ENCODE measurements around the gene FN1. TPM values are rescaled to one million over a fixed set of nuclear protein-coding genes. Genes with fewer than 3 reads are reported as not detected.
A peak's percentile ranks its signal among the peaks of the same experiment; 100 is the strongest.

FN1 gene
- polyA plus RNA-seq, 2 of the 4 experiments (the other 2 are of a cell fraction), result 203 to 500 TPM

DNA sequence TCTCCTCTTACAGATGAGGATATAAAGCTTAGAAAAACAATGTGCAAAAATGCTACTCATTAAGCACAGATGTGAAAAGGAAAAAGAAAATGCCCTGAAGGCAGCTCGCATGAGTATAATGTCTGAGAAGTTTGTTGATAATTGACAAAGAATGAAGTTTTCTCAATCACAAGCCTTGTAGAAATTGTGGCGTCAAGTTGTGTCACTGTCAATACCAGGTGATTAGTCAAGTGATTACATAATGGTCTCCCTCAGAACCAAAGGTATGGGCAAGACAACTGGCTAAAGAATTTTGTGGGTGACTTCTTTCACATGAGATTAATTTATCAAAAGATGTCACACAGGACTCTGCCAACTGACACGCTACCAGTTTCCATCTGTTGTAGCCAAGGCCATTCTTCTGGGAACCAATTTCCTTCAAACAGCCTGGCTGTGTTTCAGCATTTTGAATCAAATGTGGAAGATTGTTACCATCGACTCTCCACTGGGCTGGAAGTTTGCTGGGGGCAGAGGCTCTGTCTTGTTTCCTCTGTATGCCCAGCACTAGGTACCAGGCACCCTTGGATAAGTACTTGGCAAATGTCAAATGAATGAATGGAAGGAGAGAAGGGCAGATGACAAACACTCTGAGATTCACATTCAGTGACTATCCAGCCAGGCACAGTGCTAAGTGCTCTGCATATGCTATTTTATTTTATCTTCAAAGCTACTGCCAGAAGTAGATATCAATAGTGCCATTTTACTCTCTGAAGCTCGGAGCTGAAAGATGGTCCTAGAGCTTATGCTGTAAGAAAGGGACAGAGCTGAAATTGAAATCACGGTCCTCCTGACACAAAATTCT lies 5.9 kb upstream of the FN1 start:
- Histone ChIP-seq H3K27ac (peak overlapping the region in 1 of 2 experiments; percentile 17; a peak in 1 of 6 replicates), H3K4me2 (no peak overlapping the region), H3K4me3 (no peak overlapping the region), H3K9me3 (no peaks in the 10 kb centered on the region), H3K4me1 (peaks cover 24% of the 10 kb centered on the region)
- DNase-seq (ENCODE audit: low read depth in 1 of 2, low spot score in 1 of 2) (no peak), FAIRE-seq (no peak), ATAC-seq (peak; percentile 34 to 55; a peak in 3 of 6 replicates)
- POLR2A ChIA-PET, result no interaction called here
- 73% methylated on average over 6 of the region's 6 CpGs for WGBS (ENCODE audit: missing lambda C conversion rate)
- TF ChIP-seq, protein P1, sequence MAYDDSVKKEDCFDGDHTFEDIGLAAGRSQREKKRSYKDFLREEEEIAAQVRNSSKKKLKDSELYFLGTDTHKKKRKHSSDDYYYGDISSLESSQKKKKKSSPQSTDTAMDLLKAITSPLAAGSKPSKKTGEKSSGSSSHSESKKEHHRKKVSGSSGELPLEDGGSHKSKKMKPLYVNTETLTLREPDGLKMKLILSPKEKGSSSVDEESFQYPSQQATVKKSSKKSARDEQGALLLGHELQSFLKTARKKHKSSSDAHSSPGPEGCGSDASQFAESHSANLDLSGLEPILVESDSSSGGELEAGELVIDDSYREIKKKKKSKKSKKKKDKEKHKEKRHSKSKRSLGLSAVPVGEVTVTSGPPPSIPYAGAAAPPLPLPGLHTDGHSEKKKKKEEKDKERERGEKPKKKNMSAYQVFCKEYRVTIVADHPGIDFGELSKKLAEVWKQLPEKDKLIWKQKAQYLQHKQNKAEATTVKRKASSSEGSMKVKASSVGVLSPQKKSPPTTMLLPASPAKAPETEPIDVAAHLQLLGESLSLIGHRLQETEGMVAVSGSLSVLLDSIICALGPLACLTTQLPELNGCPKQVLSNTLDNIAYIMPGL (CRISPR knock-in tag; IDR thresholded peaks at IDR 0.05; ENCODE audit: borderline replicate concordance), result no peak
- TF ChIP-seq TFCP2L1 (CRISPR knock-in tag; IDR thresholded peaks at IDR 0.05) (no peak), ESRRA (IDR thresholded peaks at IDR 0.05; ENCODE audit: borderline replicate concordance, low read length) (no peak), RARB (CRISPR knock-in tag; IDR thresholded peaks at IDR 0.05) (no peak)
- CTCF ChIA-PET, result interaction anchor here (0.6 kb wide), 1 partner anchor 33 kb away, joined by 3 read pairs; no protein-coding TSS in a partner anchor

DNA sequence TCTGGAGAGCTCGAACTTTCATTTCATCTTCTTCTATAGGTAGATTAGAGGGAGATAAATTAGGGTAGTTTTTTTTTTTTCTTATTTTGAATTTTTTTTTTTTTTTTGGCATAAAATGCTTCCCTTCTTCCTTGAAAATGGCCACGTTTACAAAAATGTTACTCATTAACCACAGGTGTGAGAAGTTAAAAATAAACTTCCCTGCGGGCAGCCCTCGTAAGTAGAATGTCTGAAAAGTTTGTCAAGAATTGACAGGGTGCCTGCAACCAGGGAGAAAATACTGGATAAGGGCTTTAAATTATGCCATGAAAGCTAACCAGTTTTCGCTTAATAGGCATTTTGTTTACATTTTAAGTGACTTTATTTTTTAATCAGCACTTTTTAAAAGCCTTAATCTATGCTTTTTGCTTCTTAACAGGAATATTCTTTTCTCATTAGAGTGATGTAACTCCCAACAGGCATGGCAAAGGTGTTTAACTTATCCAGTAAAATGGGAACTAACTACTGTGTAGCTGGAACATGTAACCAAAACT lies 4.2 kb upstream of the FN1 start:
- no peak for TF ChIP-seq RNF2 (IDR thresholded peaks at IDR 0.05; ENCODE audit: borderline replicate concordance, low read depth)
- peak; percentile 87 for TF ChIP-seq MAFK (IDR thresholded peaks at IDR 0.05; ENCODE audit: partially characterized antibody)
- TF ChIP-seq, protein P2, sequence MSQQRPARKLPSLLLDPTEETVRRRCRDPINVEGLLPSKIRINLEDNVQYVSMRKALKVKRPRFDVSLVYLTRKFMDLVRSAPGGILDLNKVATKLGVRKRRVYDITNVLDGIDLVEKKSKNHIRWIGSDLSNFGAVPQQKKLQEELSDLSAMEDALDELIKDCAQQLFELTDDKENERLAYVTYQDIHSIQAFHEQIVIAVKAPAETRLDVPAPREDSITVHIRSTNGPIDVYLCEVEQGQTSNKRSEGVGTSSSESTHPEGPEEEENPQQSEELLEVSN (IDR thresholded peaks at IDR 0.05; ENCODE audit: borderline replicate concordance, low read depth), result no peak
- TF ChIP-seq CEBPB (IDR thresholded peaks at IDR 0.05), result no peak
- TF ChIP-seq CHD4 (IDR thresholded peaks at IDR 0.05; ENCODE audit: borderline replicate concordance), result no peak
- no peak for TF ChIP-seq ELK1 (IDR thresholded peaks at IDR 0.05; ENCODE audit: low read depth, low read length)
- 45% methylated on average over 5 of the region's 5 CpGs for whole genome bisulfite sequencing (ENCODE audit: missing lambda C conversion rate)
- FAIRE-seq (no peak), DNase-seq (ENCODE audit: low read depth in 1 of 2, low spot score in 1 of 2) (no peak), ATAC-seq (no peak)
- H3K27ac ChIP-seq, result no peak overlapping the region
- peaks cover 26% of the 10 kb centered on the region for H3K4me1 ChIP-seq
- CTCF ChIA-PET, result no interaction called here
- POLR2A ChIA-PET, result no interaction called here
- H3K4me2 ChIP-seq, result peak overlapping the region; percentile 22; the same call in 2 of the 3 replicates
- H3K4me3 ChIP-seq, result no peak overlapping the region
- no peaks in the 10 kb centered on the region for H3K9me3 ChIP-seq

GRCh38 chr2:215439404-215439803 lies 3.5 kb upstream of the FN1 start:
- H3K4me1 ChIP-seq, result peaks cover 32% of the 10 kb centered on the region
- 58% methylated on average over 2 of the region's 2 CpGs for WGBS (ENCODE audit: missing lambda C conversion rate)
- H3K4me3 ChIP-seq, result no peak overlapping the region
- ATAC-seq (no peak), FAIRE-seq (no peak), DNase-seq (ENCODE audit: low read depth in 1 of 2, low spot score in 1 of 2) (no peak)
- peak overlapping the region; percentile 22; the same call in 2 of the 3 replicates for H3K4me2 ChIP-seq
- POLR2A ChIA-PET, result no interaction called here
- no peaks in the 10 kb centered on the region for H3K9me3 ChIP-seq
- H3K27ac ChIP-seq, result peak overlapping the region in 1 of 2 experiments; percentile 23; a peak in 1 of 6 replicates
- CTCF ChIA-PET, result no interaction called here
- TF ChIP-seq EHMT2 (IDR thresholded peaks at IDR 0.05; ENCODE audit: low read depth) (no peak), JUN (IDR thresholded peaks at IDR 0.05) (no peak), FOXS1 (CRISPR knock-in tag; IDR thresholded peaks at IDR 0.05) (no peak), ZNF302 (CRISPR knock-in tag; IDR thresholded peaks at IDR 0.05) (no peak), ELK1 (IDR thresholded peaks at IDR 0.05; ENCODE audit: low read depth, low read length) (no peak), EHF (CRISPR knock-in tag; IDR thresholded peaks at IDR 0.05) (no peak), NPAS2 (CRISPR knock-in tag; IDR thresholded peaks at IDR 0.05; ENCODE audit: borderline replicate concordance) (no peak), CTCF (IDR thresholded peaks at IDR 0.05) (no peak), MAX (IDR thresholded peaks at IDR 0.05) (no peak), MYC (IDR thresholded peaks at IDR 0.05; ENCODE audit: borderline replicate concordance, low read length) (no peak), HOXB13 (CRISPR knock-in tag; IDR thresholded peaks at IDR 0.05; ENCODE audit: low read depth) (no peak)
- TF ChIP-seq, protein P3, sequence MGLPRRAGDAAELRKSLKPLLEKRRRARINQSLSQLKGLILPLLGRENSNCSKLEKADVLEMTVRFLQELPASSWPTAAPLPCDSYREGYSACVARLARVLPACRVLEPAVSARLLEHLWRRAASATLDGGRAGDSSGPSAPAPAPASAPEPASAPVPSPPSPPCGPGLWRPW (IDR thresholded peaks at IDR 0.05), result no peak
- TF ChIP-seq, protein P1 (CRISPR knock-in tag; IDR thresholded peaks at IDR 0.05; ENCODE audit: borderline replicate concordance), result no peak

Data from A549 (cell line).